Measurements from ENCODE around the gene B3GLCT. TPM values are rescaled to one million over a fixed set of nuclear protein-coding genes. Genes with fewer than 3 reads are reported as not detected.

The B3GLCT gene
- total RNA-seq, 1 donor from 2014 or later, result 18.9 TPM

- DNase-seq (ENCODE audit: low read depth, low spot score), result no peak
These were observed 23.9 kb downstream of the B3GLCT start for GRCh38 chr13:31223640-31224039.

DNA sequence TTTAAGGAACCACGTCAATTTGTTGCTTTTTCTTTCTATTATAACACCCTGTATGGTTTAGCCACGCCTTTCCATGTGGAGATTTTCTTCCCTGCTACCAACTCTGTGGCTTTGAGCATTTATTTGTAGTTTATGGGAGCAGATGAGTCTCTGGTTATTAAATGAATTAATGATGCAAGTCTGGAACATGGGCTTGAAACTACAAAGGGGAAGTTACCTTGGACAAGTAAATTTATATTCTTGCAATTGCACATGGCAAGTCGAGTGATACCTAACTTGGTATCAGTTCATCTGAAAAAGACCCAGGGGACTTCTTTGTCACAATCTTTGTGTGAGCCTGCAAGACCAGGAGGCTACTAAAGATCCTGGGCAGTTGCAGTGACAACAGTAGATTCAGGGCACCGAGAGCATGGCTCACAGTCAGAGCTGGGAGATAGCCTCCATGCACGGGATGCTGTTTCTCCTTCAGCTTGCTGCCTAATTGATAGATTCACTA lies 24.4 kb downstream of the B3GLCT start:
- DNase-seq (ENCODE audit: low read depth, low spot score), result no peak

DNA sequence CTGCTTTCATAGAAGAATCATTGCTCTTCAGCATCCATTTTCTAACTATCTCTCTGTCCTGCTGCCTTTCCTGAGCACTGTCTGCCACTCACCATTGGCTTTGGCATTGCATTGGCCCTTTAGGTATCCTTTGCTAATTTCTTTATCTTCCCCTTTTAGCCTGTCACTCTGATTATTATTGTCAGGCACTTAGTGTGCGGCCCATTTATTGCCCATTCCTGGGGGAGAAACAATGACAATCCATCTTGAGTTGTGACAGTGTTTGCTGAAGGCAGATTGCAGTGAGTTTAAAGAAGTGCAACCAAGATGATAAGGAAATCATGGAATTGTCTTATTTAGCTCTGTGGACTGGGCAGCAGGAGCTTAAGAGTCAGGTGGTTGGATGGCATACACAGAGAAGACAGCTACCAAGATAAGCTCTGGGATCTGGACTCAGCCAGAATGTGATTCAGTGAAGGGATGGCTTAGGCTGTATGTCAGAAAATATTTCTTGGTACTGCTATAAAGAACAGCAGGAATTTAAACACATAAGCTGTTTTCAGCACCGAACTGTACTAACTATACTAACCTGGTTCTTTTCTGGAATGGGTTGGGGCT lies 25.3 kb downstream of the B3GLCT start:
- no peak for DNase-seq (ENCODE audit: low read depth, low spot score)

- DNase-seq (ENCODE audit: low read depth, low spot score), result no peak
These were observed 26.4 kb downstream of the B3GLCT start for GRCh38 chr13:31225998-31226675.

- DNase-seq (ENCODE audit: low read depth, low spot score), result no peak
These were observed 27.3 kb downstream of the B3GLCT start for GRCh38 chr13:31227063-31227462.

DNA sequence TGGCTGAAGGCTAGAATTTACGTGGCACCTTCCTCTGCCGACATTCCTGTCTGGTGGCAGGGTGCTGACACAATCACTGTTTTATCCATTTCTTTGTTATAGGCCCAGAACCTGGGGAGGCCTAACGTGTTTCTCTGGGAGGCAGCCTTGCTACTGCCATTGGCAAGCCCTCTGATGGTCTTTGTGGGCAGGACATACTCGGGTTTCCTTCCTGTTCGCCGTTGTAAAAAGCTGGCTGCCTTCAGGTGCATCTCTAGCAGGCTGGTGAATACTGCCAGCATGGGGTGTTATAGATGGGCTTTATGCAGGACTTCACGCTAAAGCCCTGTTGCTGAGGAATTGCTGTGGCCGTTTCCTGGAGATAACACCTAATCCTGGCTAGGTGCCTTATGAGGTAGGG lies 28.1 kb downstream of the B3GLCT start:
- no peak for DNase-seq (ENCODE audit: low read depth, low spot score)

GRCh38 chr13:31234729-31235128 lies 35.0 kb downstream of the B3GLCT start:
- no peak for DNase-seq (ENCODE audit: low read depth, low spot score)

DNA sequence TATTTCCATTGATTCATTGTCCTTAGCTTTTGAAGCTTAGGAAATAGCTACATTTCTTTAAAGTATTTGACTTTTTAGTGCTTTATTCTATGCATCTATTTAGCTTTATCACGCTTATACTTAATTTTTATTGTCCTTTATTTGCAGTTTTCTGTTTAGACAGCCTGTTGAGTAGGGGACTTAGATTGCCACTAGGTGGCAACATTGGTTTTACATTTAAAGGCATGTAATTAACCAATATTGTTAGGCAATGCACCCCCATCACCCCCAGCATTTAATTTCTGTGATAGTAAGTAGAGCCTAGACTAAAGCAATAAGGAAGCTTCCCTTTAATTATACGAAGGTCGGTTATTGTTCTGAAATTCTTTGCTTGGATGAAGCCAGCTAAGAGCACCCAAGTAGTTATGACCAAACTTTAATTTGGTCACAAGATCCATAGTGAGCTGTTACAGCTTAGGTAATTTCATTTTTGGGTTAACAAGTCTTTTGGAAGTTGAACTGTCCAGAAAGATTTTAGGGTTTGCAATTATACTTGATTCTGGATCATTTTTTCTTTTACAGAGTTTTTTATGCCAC lies 36.5 kb downstream of the B3GLCT start:
- DNase-seq (ENCODE audit: low read depth, low spot score), result no peak

- no peak for DNase-seq (ENCODE audit: low read depth, low spot score)
These were observed 41.1 kb downstream of the B3GLCT start for GRCh38 chr13:31240921-31241320.

DNA sequence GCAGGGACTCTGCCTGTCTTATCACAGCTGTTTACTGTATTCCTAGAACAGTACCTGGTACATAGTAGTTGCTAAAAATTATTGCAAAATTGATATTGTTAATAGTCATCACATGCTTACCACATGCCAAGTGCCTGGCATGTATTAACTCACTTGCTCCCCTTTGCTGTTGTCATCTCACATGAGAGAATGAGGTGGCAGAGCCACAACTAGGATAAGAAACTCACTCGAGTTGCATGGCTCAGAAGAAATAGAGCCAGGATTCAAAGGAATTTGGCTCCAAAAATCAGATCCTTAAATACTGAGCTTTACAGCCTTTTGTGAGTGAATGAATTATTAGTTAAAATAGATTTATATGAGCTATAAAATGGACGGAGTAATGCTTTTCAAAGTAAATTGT lies 42.6 kb downstream of the B3GLCT start:
- no peak for DNase-seq (ENCODE audit: low read depth, low spot score)

- no peak for DNase-seq (ENCODE audit: low read depth, low spot score)
These were observed 43.1 kb downstream of the B3GLCT start for GRCh38 chr13:31242916-31243315.

- no peak for DNase-seq (ENCODE audit: low read depth, low spot score)
These were observed 46.0 kb downstream of the B3GLCT start for GRCh38 chr13:31245598-31246373.

- no peak for DNase-seq (ENCODE audit: low read depth, low spot score)
These were observed 47.1 kb downstream of the B3GLCT start for GRCh38 chr13:31246918-31247317.

DNA sequence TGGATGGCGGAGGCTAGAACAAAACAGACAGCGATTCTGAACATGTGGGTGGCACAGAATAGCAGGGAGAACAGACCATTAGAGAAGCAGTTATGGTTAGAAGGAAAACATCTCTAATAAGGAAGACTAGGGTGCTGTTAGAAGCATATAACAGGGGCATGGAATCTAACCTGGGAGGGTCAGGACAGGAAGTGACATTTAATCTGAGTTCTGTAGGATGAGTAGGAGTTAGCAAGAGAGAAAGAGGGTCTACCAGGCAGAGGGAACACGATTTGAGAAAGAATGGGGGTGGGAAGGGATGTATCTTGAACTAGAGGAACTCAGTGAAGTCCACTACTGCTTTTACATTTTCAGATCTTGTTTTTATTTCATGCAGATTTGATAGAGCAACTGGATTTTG lies 48.6 kb downstream of the B3GLCT start:
- no peak for DNase-seq (ENCODE audit: low read depth, low spot score)

GRCh38 chr13:31248965-31249539 lies 49.3 kb downstream of the B3GLCT start:
- no peak for DNase-seq (ENCODE audit: low read depth, low spot score)

GRCh38 chr13:31250435-31250834 lies 50.7 kb downstream of the B3GLCT start:
- no peak for DNase-seq (ENCODE audit: low read depth, low spot score)

- DNase-seq (ENCODE audit: low read depth, low spot score), result no peak
These were observed 61.5 kb downstream of the B3GLCT start for GRCh38 chr13:31261241-31261640.

GRCh38 chr13:31263346-31263745 lies 63.6 kb downstream of the B3GLCT start:
- DNase-seq (ENCODE audit: low read depth, low spot score), result no peak

DNA sequence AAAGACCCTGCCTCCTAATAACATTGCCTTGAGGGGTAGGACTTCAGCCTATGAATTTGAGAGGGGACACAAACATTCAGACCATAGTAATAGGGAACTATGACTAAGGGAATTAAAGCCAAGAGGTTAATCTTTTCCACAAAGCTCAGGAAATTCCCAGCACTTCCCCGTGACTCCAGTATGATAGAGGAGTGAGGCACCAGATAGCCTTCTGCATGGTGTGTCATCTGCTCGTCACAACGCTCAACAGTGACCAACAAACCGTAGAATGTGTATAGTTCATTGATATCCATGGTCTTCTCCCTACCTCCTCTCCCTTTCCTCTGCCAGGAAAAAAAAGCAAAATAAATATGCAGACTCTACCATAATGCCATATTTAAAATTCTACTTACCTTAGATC lies 64.4 kb downstream of the B3GLCT start:
- DNase-seq (ENCODE audit: low read depth, low spot score), result peak; percentile 4

DNA sequence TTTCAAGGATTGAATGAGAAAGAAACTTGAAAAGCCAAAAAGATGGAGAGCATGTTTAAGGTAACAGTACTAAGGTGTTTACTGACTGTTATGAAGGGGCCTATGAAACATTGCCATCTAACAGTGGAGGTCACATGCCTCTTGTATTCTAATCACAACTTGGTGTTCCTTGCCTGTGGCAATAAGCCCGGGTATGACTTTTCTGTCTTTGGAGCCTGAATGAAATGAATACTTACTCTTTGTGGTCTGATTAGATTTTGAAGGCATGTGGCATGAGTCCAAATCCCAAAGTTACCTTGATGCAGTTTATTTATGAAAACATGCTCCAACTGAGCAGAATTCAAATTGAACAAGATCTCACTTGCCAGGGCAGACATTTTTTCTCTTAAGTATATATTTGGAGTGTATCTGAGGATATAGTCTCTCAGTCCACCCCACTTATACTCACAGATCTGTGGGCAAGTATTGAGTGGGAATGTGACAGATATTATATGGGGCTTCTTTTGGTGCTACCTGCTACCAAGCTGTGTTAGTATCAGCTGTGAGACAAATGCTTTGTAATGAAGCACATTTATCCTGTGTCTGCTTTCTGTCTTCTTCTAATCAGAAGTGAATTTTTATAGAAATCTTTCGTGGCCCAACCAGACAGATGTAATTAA lies 67.5 kb downstream of the B3GLCT start:
- no peak for DNase-seq (ENCODE audit: low read depth, low spot score)

DNA sequence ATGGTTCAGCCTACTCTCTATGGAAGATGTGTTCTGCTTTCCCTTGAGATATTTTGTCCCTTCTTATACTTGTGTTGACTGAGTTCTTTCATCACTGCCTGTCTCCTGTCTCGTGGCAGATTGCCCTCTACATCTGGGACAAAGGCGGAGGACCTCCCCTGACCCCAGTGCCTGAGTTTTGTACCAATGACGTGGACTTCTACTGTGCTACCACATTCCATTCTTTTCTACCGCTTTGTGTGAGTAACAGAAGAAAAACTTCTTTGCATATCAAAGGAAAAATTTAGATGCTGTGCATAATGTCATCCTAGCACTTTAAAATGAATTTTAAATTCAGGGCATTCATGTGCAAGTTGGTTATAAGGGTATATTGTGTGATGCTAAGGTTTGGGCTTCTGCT lies 74.6 kb downstream of the B3GLCT start:
- no peak for DNase-seq (ENCODE audit: low read depth, low spot score)

Data from pulmonary artery endothelial cell (primary cell).